AG10803 (cell line): ENCODE data around the gene TENT4B.
A peak's percentile ranks its signal among the peaks of the same experiment; 100 is the strongest.
"Not testable (repeated sequence)": the region's sequence is repeated elsewhere in the genome, so short reads cannot be mapped to it uniquely, and the experiment has no call there.

Source experiments
- DNase-seq: peaks from one replicate; pipeline ENCODE4 v3.0.0; 2010; ENCODE audit warnings: low read depth
- H3K4me3 ChIP-seq: 2 replicates; pipeline ENCODE4 v1.5.1; 2011; ENCODE audit warnings: mild to moderate bottlenecking, low read length, control low read depth
- CTCF ChIP-seq: conservative IDR thresholded peaks from 2 replicates; pipeline ENCODE4 v1.5.1; 2011; ENCODE audit warnings: mild to moderate bottlenecking, low read length, control low read depth, inconsistent platforms

Gene TENT4B

GRCh38 chr16:50123417-50123816 is 29.7 kb upstream of the TENT4B start:
- H3K4me3 ChIP-seq = no peak overlapping the region
- DNase-seq = no peak
- no peak for TF ChIP-seq CTCF

- no peak for DNase-seq
- no peak for TF ChIP-seq CTCF
- H3K4me3 ChIP-seq = no peak overlapping the region
These were observed 28.3 kb upstream of the TENT4B start for GRCh38 chr16:50124769-50125168.

- no peak for DNase-seq
- H3K4me3 ChIP-seq = no peak overlapping the region
- no peak for TF ChIP-seq CTCF
These were observed 26.9 kb upstream of the TENT4B start for GRCh38 chr16:50126183-50126582.

GRCh38 chr16:50132571-50132970 is 20.5 kb upstream of the TENT4B start:
- DNase-seq = not testable (repeated sequence)

GRCh38 chr16:50133214-50133613 is 19.9 kb upstream of the TENT4B start:
- no peak overlapping the region for H3K4me3 ChIP-seq
- no peak for DNase-seq
- no peak for TF ChIP-seq CTCF

More at GRCh38 chr16:50132571-50132970, 20.5 kb upstream of the TENT4B start:
- H3K4me3 ChIP-seq = not testable (repeated sequence)

- DNase-seq = no peak
- H3K4me3 ChIP-seq = no peak overlapping the region
- TF ChIP-seq CTCF = peak; percentile 14; the same call in 1 of the 2 replicates
These were observed 16.7 kb upstream of the TENT4B start for GRCh38 chr16:50136399-50136798.

GRCh38 chr16:50137268-50137667 is 15.8 kb upstream of the TENT4B start:
- no peak for TF ChIP-seq CTCF
- DNase-seq = no peak
- no peak overlapping the region for H3K4me3 ChIP-seq

GRCh38 chr16:50139580-50139979 is 13.5 kb upstream of the TENT4B start:
- H3K4me3 ChIP-seq = no peak overlapping the region
- DNase-seq = no peak
- TF ChIP-seq CTCF = no peak
